HL-60/S4 treated with retinoic acid at 250 ng/mL for 4 days and 3 days (cell line): ENCODE measurements around the gene CMTR1.
"Not testable (repeated sequence)": the region's sequence is repeated elsewhere in the genome, so short reads cannot be mapped to it uniquely, and the experiment has no call there.

ENCODE experiments used
- in situ Hi-C: fragments of 300-500 bp; cut with MboI; formaldehyde crosslinking; loops from 2 replicates; pipeline ENCODE4 v1.7.0; 2022; ENCODE audit warnings: low sequenced_read_pairs

Gene CMTR1, protein sequence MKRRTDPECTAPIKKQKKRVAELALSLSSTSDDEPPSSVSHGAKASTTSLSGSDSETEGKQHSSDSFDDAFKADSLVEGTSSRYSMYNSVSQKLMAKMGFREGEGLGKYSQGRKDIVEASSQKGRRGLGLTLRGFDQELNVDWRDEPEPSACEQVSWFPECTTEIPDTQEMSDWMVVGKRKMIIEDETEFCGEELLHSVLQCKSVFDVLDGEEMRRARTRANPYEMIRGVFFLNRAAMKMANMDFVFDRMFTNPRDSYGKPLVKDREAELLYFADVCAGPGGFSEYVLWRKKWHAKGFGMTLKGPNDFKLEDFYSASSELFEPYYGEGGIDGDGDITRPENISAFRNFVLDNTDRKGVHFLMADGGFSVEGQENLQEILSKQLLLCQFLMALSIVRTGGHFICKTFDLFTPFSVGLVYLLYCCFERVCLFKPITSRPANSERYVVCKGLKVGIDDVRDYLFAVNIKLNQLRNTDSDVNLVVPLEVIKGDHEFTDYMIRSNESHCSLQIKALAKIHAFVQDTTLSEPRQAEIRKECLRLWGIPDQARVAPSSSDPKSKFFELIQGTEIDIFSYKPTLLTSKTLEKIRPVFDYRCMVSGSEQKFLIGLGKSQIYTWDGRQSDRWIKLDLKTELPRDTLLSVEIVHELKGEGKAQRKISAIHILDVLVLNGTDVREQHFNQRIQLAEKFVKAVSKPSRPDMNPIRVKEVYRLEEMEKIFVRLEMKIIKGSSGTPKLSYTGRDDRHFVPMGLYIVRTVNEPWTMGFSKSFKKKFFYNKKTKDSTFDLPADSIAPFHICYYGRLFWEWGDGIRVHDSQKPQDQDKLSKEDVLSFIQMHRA

DNA sequence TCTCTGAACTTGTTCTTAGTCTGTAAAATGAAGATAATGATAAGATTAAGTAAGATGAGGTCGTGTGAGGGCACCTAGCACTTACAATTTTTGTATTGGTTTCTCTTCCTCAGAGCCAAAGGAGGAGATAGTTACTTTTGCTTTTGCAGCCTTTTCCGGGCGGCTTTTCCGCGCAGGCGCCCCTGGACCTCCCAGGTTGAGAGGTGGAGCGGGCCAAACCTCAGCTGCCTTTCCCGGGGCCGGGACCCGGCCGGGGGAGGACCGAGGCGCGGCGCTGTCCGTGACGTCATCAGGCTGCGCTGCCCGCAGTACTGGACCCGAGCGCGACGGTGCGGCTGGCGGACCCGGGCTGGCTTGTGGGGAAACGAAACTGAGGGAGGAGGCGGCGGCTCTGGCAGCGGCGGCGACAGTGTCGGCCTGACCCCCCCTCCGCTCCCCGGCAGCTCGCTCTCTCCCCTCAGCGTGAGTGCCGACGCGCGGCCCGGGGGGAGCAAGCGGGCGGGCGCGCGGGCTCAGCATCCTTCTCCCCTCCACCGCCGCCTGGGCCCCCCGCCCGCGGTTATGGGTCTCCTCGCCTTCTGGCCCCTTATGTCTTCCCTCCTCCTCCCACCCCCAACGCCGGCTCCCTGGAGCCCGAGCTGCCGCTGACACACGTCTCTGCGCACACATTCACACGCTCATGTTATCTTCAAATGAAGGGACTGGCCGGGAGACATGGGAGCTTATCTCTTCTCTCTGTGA lies at the start of gene CMTR1:
Gene CMTR1 (plus strand): TSS at position 306 of the 741 bp plus-strand sequence. CDS start 2,409 bp downstream, outside the sequence.
- in situ Hi-C loops: no loop called here

DNA sequence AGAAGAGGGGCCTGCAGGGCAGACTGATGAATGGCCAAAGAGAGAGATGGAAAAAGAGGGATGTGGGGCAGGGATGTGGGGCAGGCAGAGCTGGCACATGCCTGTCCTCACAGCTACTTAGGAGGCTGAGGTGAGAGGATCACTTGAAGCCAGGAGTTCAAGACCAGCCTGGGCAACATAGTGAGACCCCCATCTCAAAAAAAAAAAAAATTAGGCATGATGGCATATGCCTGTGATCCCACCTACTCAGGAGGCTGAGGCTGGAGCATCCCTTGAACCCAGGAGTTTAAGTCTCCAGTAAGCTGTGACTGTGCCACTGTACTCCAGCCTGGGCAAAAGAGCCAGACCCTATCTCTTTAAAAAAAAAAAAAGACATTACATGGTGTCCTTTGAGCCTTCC lies 44.4 kb upstream of the CMTR1 start:
- in situ Hi-C loops: no loop called here

DNA sequence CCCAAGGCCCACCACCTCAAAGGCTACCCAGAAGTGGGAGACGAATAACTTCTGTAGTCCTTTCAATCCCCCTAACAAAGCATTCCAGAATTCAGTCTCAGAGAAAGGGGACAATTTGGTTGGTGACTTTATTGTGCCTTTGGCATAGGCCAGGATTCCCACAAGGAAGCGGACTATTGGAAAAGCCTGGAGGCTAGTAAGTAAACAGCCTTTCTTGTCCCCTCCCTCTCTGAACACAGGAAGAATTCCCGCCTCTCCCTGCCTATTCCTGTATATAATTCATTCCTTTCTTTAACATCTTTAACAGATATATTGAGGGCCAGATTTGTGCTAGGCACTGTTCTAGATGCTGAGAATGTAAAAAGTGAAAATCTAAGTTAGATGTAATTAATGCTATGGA lies 43.2 kb upstream of the CMTR1 start:
- in situ Hi-C loops: no loop called here

DNA sequence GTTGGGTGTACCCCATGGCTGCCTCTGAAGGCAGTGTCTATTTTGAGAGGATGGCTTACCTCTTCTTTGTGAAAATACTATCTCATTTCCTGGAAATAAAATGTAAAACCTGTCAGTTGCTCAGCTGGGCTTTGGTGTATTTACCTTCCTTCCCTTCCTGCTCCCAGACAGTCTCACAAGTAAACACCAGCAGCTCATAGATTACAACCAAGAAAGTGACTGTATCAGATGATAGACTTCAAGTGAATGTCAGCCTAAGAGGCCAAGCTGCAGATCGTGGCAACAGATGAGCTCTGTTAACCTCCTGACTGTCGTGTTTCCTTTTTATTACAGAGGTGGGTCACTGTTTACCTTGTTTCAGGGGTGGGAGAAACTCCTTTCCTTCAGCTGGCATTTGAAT lies 41.9 kb upstream of the CMTR1 start:
- in situ Hi-C loops: no loop called here

DNA sequence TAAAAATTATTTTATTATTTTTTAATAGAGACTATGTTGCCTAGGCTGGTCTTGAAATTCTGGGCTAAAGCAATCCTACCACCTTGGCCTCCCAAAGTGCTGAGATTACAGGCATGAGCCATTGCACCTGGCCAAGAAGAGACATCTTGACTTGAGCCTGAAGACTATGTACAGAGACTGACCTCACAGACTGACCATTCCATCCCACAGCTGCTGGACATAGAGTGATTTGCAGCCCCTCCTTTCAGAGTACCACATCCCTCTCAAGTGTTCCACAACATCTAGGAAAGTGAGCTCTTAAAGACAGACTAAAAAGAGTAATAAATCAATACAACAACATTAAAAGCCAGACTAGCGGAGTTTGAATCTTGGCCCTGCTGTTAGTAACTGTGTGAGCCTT lies 40.2 kb upstream of the CMTR1 start:
- in situ Hi-C loops: no loop called here

DNA sequence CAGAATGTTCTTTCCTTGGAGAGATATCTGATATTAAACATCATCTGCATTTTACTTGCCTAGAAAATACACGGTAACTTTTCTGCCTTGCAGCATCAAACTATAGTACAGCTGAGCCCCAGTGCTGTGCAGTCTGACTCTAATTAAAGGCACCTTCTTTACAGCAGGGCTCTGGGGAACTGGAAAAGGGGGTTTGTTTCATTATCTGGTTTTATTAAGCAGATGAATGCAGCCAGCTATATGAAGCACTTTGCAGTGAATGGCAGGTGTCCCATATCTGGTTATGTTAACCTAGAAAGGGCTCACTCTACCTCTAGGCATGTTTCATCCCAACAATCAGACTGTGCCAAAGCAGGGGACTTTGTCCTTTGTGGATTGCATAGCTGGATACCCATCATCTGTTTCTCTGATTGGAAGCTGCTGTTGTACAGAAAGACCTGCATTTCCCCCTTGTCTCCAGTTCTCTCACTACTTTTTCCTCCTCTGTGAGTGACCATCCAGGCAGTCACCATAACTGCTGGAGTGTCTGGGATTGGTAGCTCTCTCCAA lies 39.6 kb upstream of the CMTR1 start:
- in situ Hi-C loops: no loop called here

DNA sequence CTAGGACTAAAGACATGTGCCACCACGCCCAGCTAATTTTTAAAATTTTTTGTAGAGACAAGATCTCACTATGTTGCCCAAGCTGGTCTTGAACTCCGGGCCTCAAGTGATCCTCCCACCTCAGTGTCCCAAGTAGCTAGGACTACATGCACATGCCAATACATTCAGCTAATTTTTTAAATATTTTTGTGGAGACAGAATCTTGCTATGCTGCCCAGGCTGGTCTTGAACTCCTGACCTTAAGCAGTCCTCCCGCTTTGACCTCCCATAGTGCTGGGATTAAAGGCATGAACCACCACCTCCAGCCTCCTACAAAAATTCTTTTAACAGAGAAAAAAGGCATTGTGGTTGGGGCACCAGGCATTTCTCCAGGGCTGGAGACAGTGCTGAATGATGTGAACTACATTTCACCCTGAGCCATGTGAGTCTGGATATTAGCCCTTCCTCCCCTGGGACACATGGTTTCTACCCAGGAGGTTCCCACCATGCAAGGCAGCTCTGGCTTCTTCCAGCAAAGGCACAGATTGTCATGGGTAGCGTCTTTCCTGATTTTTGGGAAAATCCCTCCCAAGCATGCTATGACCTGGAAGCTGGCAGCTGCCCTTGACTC lies 36.3 kb upstream of the CMTR1 start:
- in situ Hi-C loops: no loop called here

DNA sequence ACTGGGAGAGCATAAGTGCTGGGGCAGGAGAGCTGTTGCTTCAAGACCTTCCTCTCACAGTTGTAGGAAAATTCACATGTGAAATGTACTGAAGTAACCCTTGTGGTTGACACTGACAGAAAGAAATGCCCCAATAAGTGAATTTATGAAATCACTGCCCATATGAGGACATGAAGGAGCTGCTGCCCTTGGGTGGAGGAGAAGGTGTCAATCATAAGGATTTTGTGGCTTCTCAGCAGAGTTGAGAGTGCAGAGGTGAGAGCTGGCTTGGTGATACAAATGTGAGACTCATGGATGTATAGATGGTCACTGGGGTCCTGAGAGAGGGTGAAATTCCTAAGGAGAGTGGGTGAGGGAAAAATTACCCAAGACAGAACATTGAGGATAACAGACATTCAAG lies 33.9 kb upstream of the CMTR1 start:
- in situ Hi-C loops: no loop called here

DNA sequence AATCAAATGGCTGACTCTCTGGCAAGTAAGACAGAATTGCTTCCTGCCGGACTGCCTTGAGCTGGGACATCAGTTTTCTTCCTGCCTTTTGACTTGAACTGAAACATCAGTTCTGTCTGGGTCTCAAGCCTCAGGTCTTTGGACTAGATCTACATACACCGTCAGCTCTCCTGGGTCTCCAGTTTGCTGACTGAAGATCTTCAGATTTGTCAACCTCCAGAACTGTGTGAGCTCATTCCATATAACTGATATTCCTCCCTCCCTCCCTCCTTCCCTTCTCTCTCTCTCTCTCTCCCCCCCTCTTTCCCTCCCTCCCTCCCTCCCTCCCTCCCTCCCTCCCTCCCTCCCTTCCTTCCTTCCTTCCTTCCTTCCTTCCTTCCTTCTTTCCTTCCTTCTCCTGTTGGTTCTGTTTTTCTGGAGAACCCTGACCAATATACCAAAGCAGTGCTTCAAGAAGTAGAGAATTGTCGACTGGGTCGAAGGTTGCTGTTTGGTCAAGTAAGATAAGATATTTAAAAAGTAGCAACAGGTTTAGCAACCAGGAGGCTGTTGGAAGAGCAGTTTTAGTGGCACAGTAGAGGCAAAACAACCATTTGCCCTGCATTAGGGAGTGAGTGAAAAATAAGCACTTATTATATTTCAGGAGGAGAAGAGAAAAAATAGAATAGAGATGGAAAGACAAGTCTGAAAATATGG lies 33.1 kb upstream of the CMTR1 start:
- in situ Hi-C loops: no loop called here

DNA sequence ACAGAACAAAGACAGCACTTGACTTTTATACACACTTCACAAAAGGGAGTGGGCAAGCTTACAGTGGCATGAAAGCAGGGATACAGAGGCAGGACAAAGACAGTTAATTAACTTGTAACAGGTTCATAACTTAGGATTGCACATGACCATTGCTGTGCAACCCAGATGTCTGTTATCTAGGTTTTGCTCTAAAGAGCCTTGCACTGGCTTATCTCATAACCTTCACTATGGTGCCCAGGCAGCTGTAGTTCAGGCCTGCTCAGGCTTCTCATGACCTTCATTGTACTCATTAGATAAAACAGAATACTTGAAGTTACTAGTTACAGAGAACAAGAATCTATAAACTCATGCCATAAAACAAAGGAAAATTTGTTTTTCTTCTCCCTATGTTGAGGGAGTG lies 31.4 kb upstream of the CMTR1 start:
- in situ Hi-C loops: not testable (repeated sequence)

DNA sequence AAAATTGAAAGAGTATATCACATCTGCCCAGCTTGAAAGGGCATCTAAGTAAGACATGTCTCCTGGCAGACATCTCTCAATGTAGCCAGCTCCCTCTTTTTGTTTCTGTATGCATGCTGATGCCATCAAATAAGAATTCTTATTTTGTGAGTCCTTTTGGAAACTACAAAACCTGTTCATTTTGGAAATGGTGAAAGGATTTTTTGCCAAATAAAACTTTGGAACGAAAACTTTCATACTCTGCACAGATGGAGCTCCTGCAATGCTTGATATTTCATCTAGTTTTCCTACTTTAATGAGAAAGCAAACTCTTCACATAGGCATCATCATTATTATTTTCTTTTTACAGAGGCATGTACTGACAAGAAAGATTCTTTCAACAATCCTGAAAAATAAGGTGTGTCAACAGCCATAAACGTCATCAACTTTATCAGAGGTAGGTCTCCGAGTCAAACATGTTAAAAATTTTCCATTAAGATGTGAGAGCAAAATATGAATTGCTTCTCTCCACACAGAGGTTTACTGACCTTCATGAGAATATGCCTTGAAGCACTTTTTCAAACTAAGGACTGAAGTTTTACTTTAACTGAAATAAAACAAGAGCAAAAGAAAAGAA lies 26.2 kb upstream of the CMTR1 start:
- in situ Hi-C loops: no loop called here

DNA sequence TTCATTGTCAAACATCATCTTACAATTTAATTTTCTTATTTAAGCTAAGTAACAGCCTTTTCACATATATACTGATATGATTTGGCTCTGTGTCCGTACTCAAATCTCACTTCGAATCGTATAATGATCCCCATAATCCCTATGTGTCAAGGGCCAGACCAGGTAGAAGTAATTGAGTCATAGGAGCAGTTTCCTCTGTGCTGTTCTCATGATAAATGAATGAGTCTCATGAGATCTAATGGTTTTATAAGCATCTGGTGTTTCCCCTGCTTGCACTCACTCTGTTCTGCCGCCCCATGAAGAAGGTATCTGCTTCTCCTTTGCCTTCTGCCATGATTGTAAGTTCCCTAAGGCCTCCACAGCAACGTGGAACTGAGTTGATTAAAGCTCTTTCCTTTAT lies 25.1 kb upstream of the CMTR1 start:
- in situ Hi-C loops: no loop called here

DNA sequence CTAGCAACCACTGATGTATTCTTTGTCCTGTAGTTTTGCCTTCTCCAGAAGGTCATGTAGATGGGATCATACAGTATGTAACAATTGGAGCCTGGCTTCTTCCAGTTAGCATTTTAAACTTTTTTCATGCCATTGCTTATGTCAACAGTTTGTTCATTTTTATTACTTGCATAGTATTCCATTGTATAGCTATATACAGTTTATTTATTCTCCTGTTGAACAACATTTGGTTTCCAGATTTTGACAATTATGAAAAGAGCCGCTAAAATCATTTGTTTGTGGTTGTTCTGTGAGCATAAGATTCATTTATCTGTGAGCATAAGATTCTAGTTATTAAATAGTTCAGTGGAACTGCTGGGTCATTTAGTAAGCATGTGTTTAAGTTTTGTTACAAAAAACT lies 23.5 kb upstream of the CMTR1 start:
- in situ Hi-C loops: no loop called here

DNA sequence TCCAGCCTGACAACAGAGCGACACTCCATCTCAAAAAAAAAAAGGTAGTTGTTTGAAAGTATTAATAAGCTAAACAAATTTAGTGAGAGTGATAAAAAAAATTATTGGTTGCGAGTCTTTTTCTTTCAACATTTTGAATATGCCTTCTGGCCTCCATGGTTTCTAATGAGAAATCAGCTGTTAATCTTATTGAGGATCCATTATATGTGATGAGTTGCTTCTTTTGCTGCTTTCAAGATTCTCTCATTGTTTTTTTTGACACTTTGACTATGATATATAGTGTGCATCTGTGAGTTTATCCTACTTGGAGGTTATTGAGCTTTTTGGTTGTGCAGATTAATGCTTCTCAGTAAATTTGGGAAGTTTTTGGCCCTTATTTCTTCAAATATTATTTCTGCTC lies 15.6 kb upstream of the CMTR1 start:
- in situ Hi-C loops: no loop called here

DNA sequence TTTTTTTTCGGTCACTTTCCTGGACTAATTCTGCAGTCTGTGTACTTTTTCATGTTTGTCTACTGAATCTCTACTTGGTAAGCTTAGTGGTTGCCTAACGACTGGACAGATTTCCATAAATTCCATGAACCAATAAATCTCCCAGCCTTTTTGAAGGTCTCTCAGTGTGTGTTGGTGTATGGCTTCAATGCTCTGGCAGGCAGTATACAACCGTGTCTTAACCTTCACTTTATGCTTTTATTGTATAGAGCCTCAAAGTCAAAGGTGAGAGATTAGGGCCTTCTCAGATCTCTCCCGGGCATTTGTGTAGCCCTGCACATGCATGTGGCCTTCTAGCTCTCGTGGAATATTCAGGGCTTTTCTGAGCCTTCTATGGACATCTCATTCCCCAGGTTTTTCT lies 14.3 kb upstream of the CMTR1 start:
- in situ Hi-C loops: no loop called here

DNA sequence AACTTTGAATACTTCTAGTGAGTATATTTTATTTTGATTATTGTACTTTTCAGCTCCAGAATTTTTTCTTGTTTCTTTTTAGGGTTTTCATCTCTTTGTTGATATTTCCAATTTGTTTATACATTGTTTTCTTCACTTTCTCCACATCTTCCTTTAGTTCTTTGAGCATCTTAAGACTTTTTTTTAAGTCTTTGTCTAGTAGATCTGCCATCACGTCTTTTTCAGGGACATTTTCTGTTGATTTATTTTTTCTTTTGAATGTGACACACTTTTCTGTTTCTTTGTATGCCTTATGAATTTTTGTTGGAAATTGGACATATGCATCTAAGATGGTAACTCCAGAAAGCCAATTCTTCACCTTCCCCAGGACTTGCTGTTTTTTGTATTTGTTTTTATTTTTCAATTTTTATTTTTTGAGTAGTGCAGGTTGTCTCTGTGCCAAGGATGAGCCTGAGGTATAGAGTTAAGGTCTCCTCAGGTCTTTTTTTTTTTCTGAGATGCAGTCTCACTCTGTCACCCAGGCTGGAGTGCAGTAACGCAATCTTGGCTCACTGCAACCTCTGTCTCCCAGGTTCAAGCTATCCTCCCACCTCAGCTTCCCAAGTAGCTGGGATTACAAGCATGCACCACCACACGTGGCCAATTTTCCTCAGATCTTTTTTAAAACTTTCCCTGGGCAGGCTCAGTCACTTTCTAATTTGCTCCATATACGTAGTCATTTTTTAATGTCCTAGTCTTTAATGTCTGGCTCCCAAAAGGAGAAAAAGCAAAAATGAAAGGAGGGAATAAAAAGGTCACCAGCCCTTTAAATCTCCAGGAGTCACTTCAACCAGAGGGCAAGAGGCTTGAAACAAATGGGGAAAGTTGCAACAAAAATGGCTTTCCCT lies 6.7 kb upstream of the CMTR1 start:
- in situ Hi-C loops: no loop called here

DNA sequence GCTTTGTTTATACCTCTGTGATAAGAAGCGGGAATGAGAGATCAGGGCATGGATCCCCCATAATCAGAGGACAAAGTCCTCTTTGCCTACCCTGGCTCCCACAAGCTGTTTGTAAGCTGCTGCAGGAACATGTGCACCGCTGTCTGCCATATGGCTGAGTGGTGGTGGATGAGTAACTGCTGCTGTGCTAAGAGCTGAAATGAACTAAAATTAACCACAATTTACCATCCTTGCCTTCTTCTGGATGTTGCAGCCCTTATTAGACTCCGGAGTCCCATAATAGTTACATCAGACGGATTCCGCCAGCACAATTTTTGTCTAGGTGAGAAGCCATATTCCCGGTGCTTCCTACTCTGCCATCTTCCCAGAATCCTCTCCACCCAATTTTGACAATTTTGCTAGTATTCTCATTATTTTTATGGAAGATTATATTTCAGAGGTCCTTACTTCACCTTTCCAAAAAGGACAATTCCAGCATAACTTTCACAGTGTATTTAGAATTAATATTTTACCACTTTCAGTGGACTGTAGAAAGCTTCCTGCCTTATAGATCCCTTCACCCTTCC lies 6.0 kb upstream of the CMTR1 start:
- in situ Hi-C loops: no loop called here

DNA sequence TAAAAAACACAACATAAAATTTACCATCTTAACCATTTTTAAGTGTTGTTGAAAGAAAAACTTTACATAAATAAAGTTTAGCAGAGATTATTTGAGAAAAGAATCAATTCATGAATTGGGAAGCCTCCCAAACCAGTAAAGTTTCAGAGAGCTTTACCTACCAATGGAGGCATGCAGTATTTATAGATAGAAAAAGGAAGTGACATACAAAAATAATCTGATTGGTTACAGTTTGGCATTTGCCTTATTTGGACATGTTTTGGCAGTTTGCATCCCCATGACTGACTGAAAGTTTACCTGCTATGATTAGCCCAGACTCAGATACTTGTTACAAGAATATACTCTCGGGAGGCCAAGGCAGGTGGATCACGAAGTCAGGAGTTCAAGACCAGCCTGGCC lies 3.7 kb upstream of the CMTR1 start:
- in situ Hi-C loops: no loop called here

DNA sequence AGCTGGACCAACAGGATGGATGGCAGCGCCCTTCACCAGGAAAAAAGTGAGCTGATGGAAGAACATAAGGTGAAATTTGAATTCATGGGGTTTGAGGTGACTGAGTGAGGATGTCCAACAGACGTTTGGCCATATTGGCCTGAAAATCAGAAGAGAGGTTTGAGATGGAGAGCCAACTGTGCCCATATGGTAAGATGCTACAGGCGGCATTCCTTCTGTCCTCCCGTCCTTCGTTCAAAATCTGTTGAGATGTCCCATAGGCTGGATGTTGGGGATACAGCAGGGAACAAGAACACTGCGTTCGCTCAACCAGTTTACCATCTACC lies 468 bp upstream of the CMTR1 start:
- in situ Hi-C loops: no loop called here
